SK-N-SH (cell line): Measurements from ENCODE around the gene MYL5. TPM values are rescaled to one million over a fixed set of nuclear protein-coding genes. Genes with fewer than 3 reads are reported as not detected.
A peak's percentile ranks its signal among the peaks of the same experiment; 100 is the strongest.

Experiments used
- CTCF ChIA-PET: fragments of 300-600, 350-600 bp; formaldehyde crosslinking; extraction: SDS; loops from one replicate; lab custom pipeline; 2021; lab: Yijun Ruan, JAX
- POLR2A ChIA-PET: fragments of 350-600 bp; sonication (Branson Sonifier 250); formaldehyde crosslinking; extraction: SDS; loops from one replicate; lab custom pipeline; 2020; ENCODE audit warnings: antibody characterized with exemption, inconsistent platforms; lab: Yijun Ruan, JAX
- DNase-seq: peaks from one replicate; pipeline ENCODE4 v3.0.0; 2012
- H2AFZ ChIP-seq: fragments of 200-600 bp; sonication (generic); 2 replicates; pipeline ENCODE4 v1.8.1; 2016; ENCODE audit warnings: antibody characterized with exemption, mild to moderate bottlenecking, low read depth
- H3F3A ChIP-seq: fragments of 200-600 bp; sonication (generic); replicated peaks from 2 replicates; pipeline ENCODE3; 2016; ENCODE audit warnings: antibody characterized with exemption, mild to moderate bottlenecking; ENCODE audit not compliant: insufficient read depth
- H3K27ac ChIP-seq, 2 experiments: fragments of 200-500 bp in 1 of 2; fragments of 200-600 bp in 1 of 2; sonication (Bioruptor generic) in 1 of 2; sonication (generic), shearing (Covaris generic) in 1 of 2; 2 replicates each; pipeline versions ENCODE4 v1.5.1 to v1.6.1; 2014 to 2016; ENCODE audit warnings: low read depth in 2 of 2, inconsistent platforms in 1 of 2, low read length in 1 of 2, mild to moderate bottlenecking in 1 of 2, mixed read lengths in 1 of 2
- H3K27me3 ChIP-seq: fragments of 200-600 bp; sonication (generic), shearing (Covaris generic); 2 replicates; pipeline ENCODE4 v1.6.1; 2016; ENCODE audit warnings: mixed run types; ENCODE audit not compliant: insufficient read depth
- H3K36me3 ChIP-seq, 2 experiments: fragments of 200-500 bp in 1 of 2; fragments of 200-600 bp in 1 of 2; sonication (Bioruptor generic) in 1 of 2; sonication (generic) in 1 of 2; replicated peaks in 1 of 2; 2 replicates each; pipeline versions ENCODE3 to v1.5.1; 2014 to 2016; ENCODE audit warnings: low read length in 1 of 2, mild to moderate bottlenecking in 1 of 2; ENCODE audit not compliant: insufficient read depth in 2 of 2, control insufficient read depth in 1 of 2
- H3K4me1 ChIP-seq, 2 experiments: fragments of 200-500 bp in 1 of 2; fragments of 200-600 bp in 1 of 2; sonication (Bioruptor generic) in 1 of 2; sonication (generic), shearing (Covaris generic) in 1 of 2; 2 replicates each; pipeline versions ENCODE4 v1.5.1 to v1.6.1; 2014 to 2016; ENCODE audit warnings: low read depth in 1 of 2, low read length in 1 of 2, mixed run types in 1 of 2; ENCODE audit not compliant: insufficient read depth in 2 of 2, control insufficient read depth in 1 of 2
- H3K4me2 ChIP-seq: fragments of 200-600 bp; sonication (generic), shearing (Covaris generic); 2 replicates; pipeline ENCODE4 v1.6.1; 2017; ENCODE audit warnings: mixed run types
- H3K4me3 ChIP-seq, 2 experiments: fragments of 200-500 bp in 1 of 2; fragments of 200-600 bp in 1 of 2; sonication (Bioruptor generic) in 1 of 2; sonication (generic), shearing (Covaris generic) in 1 of 2; 2 replicates each; pipeline versions ENCODE4 v1.5.1 to v1.8.1; 2014 to 2016; ENCODE audit warnings: low read depth in 2 of 2, inconsistent platforms in 1 of 2, low read length in 1 of 2, mild to moderate bottlenecking in 1 of 2, mixed read lengths in 1 of 2, moderate library complexity in 1 of 2
- H3K79me2 ChIP-seq: fragments of 200-600 bp; sonication (generic); 2 replicates; pipeline ENCODE4 v1.8.1; 2017; ENCODE audit warnings: mild to moderate bottlenecking; ENCODE audit not compliant: insufficient read depth
- H3K9ac ChIP-seq: fragments of 200-600 bp; sonication (generic); 2 replicates; pipeline ENCODE4 v1.6.1; 2017; ENCODE audit warnings: mixed run types
- H3K9me2 ChIP-seq: fragments of 200-600 bp; sonication (generic); 2 replicates; pipeline ENCODE4 v1.6.1; 2017; ENCODE audit warnings: mixed run types
- H3K9me3 ChIP-seq: fragments of 200-600 bp; sonication (generic); 2 replicates; pipeline ENCODE4 v1.6.1; 2017; ENCODE audit warnings: mixed run types, mild to moderate bottlenecking, moderate library complexity
- H4K20me1 ChIP-seq: fragments of 200-600 bp; sonication (generic); 2 replicates; pipeline ENCODE4 v1.6.1; 2017; ENCODE audit warnings: mild to moderate bottlenecking, mixed run types; ENCODE audit not compliant: insufficient read depth
- CTCF ChIP-seq: fragments of 200-600 bp; sonication (generic); IDR thresholded peaks from 2 replicates; pipeline ENCODE4 v1.6.1; 2017; ENCODE audit warnings: antibody characterized with exemption, mild to moderate bottlenecking, moderate library complexity
- EP300 ChIP-seq, 2 experiments: IDR thresholded peaks; 2 replicates each; pipeline versions ENCODE4 v1.4.0 to v1.6.1; 2012; ENCODE audit warnings: borderline replicate concordance in 1 of 2, low read depth in 1 of 2, low read length in 1 of 2
- FOXJ3 ChIP-seq: sonication (generic); formaldehyde crosslinking; IDR thresholded peaks from 2 replicates; pipeline ENCODE4 v1.5.1; 2020; ENCODE audit warnings: mild to moderate bottlenecking, missing genetic modification reagents
- IRF3 ChIP-seq: fragments of 150-350 bp; IDR thresholded peaks from 2 replicates; pipeline ENCODE4 v1.6.1; 2016; ENCODE audit warnings: mild to moderate bottlenecking, low read depth, low read length
- JUND ChIP-seq: IDR thresholded peaks from 2 replicates; pipeline ENCODE4 v1.4.0; 2012
- MEF2A ChIP-seq: IDR thresholded peaks from 2 replicates; pipeline ENCODE4 v1.4.0; 2012; ENCODE audit warnings: low read depth, borderline replicate concordance
- MXI1 ChIP-seq: IDR thresholded peaks from 2 replicates; pipeline ENCODE4 v1.6.1; 2012; ENCODE audit warnings: mild to moderate bottlenecking, low read depth, low read length, improper control_type of control experiment
- NRF1 ChIP-seq: IDR thresholded peaks from 2 replicates; pipeline ENCODE4 v1.6.1; 2012; ENCODE audit warnings: low read depth, mild to moderate bottlenecking, low read length
- PBX3 ChIP-seq: IDR thresholded peaks from 2 replicates; pipeline ENCODE4; 2012
- POLR2AphosphoS5 ChIP-seq: IDR thresholded peaks from 2 replicates; pipeline ENCODE4 v1.6.1; 2012; ENCODE audit warnings: low read depth, low read length
- RAD21 ChIP-seq: IDR thresholded peaks from 2 replicates; pipeline ENCODE4 v1.6.1; 2012; ENCODE audit warnings: mild to moderate bottlenecking, low read length
- SIN3A ChIP-seq: IDR thresholded peaks from 2 replicates; pipeline ENCODE4 v1.6.1; 2012; ENCODE audit warnings: low read depth, mild to moderate bottlenecking, low read length, moderate library complexity, borderline replicate concordance
- SMC3 ChIP-seq: IDR thresholded peaks from 2 replicates; pipeline ENCODE4 v1.6.1; 2012; ENCODE audit warnings: low read depth, low read length, improper control_type of control experiment
- TAF1 ChIP-seq: IDR thresholded peaks from 2 replicates; pipeline ENCODE4 v1.6.1; 2012; ENCODE audit warnings: low read depth, mild to moderate bottlenecking, low read length, moderate library complexity, borderline replicate concordance
- TEAD4 ChIP-seq: IDR thresholded peaks from 2 replicates; pipeline ENCODE4 v1.4.0; 2012; ENCODE audit warnings: mild to moderate bottlenecking, borderline replicate concordance; ENCODE audit not compliant: insufficient read depth
- ZBTB33 ChIP-seq: IDR thresholded peaks from 2 replicates; pipeline ENCODE4 v1.4.0; 2012; ENCODE audit warnings: low read depth, borderline replicate concordance
- WGBS: methylation state at CpG from one replicate; pipeline ENCODE4 v1.1.6; 2017; ENCODE audit warnings: low lambda C conversion rate; 5-methylcytosine and 5-hydroxymethylcytosine counted together
- polyA plus RNA-seq, 3 experiments: library from polyadenylated mRNA; depleted of rRNA; stranded (reverse); fragments of >200 nt; gene quantifications; 2 replicates each; pipeline ENCODE4 v1.2.3, GENCODE V29; 2012

Gene MYL5
- polyA plus RNA-seq, 1 of the 3 experiments (the other 2 are of a cell fraction), result 46.9 TPM

- 92% methylated on average over 14 of the region's 25 CpGs for whole genome bisulfite sequencing
- H3K27me3 ChIP-seq, result no peaks in the 10 kb centered on the region
- H3K27ac ChIP-seq, result peak overlapping the region in 1 of 2 experiments; percentile 62; a peak in 2 of 4 replicates
- no peak for DNase-seq
- POLR2A ChIA-PET, result interaction anchor here (1.6 kb wide), 1 partner anchor 8 kb away, joined by 8 read pairs; the partner anchor contains the start of genes ATP5ME and MYL5
- H3K9me3 ChIP-seq, result no peaks in the 10 kb centered on the region
- TF ChIP-seq PBX3 (no peak; the same call in 1 of the 2 replicates), ZBTB33 (no peak), SIN3A (no peak), FOXJ3 (CRISPR knock-in tag) (no peak)
- H4K20me1 ChIP-seq, result no peaks in the 10 kb centered on the region
- no peak overlapping the region for H3K4me3 ChIP-seq
- H3K79me2 ChIP-seq, result no peaks in the 10 kb centered on the region
- H3F3A ChIP-seq, result peaks cover 11% of the 10 kb centered on the region
- no peak overlapping the region for H2AFZ ChIP-seq
- no peak overlapping the region for H3K4me2 ChIP-seq
- no peaks in the 10 kb centered on the region for H3K36me3 ChIP-seq
- no peak overlapping the region for H3K9ac ChIP-seq
- peaks cover 13 to 38% of the 10 kb centered on the region in 2 experiments; a peak in 3 of 4 replicates for H3K4me1 ChIP-seq
- CTCF ChIA-PET, result interaction anchor here (0.5 to 2.3 kb wide), 22 partner anchors 9 to 304 kb away, joined by 3 to 22 read pairs (median 4); partner anchors contain the start of genes ATP5ME, IDUA and MYL5
- H3K9me2 ChIP-seq, result no peaks in the 10 kb centered on the region
Observed at GRCh38 chr4:683247-683897, 9.0 kb downstream of the MYL5 start.

DNA sequence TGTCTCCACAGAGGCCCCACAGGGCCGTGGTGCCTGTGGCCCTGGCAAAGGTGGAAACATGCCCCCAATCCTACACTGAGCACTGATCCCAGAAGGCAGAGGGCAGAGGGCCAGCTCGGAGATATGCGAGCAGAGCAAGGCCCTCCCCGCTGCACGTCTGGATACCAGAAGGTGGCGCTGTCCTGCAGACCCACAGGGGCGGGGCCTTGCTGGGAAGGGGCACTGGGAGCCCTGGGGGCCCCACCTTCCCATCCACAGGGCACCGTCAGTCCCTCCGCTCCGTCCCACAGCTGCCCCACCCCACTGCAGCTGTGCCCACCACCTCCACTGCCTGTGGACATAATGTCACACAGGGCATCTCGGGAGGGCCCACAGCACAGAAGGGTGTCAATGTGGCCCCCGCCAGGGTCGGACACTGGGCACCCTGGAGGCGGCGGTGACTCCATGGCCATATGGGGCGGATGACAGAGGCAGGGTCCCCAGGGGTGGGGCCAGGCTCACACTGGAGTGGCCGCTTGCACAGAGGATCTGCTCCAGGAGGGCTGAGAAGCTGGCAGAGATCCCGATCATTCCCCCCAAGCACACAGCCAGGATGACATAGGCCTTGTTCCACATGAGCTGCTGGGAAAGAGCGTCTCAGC is 9.8 kb downstream of the MYL5 start:
- Histone ChIP-seq H3K27me3 (no peaks in the 10 kb centered on the region), H3F3A (peaks cover 11% of the 10 kb centered on the region), H2AFZ (no peak overlapping the region), H3K9me2 (no peaks in the 10 kb centered on the region), H3K4me1 (peaks cover 13 to 38% of the 10 kb centered on the region in 2 experiments; a peak in 3 of 4 replicates), H3K4me3 (peak overlapping the region in 1 of 2 experiments; percentile 36; a peak in 1 of 4 replicates), H4K20me1 (no peaks in the 10 kb centered on the region), H3K36me3 (no peaks in the 10 kb centered on the region), H3K27ac (peak overlapping the region in 1 of 2 experiments; percentile 62; a peak in 2 of 4 replicates), H3K79me2 (no peaks in the 10 kb centered on the region), H3K9me3 (no peaks in the 10 kb centered on the region), H3K4me2 (no peak overlapping the region; the same call in 1 of the 2 replicates), H3K9ac (no peak overlapping the region)
- CTCF ChIA-PET, result interaction anchor here (0.5 to 2.3 kb wide), 29 partner anchors 8 to 303 kb away, joined by 3 to 22 read pairs (median 4); partner anchors contain the start of genes ATP5ME, IDUA and MYL5
- 6% methylated on average over 7 of the region's 19 CpGs for WGBS
- DNase-seq, result peak; percentile 90
- POLR2A ChIA-PET, result interaction anchor here (0.5 to 1.6 kb wide), 4 partner anchors 9 to 369 kb away, joined by 3 to 8 read pairs (median 4); partner anchors contain the start of genes ATP5ME and MYL5
- TF ChIP-seq FOXJ3 (CRISPR knock-in tag) (no peak), NRF1 (no peak), MXI1 (no peak), RAD21 (peak; percentile 49), TEAD4 (no peak), CTCF (peak; percentile 80), EP300 (IDR thresholded peaks at IDR 0.05; ENCODE audit: borderline replicate concordance in 1 of 2, low read depth in 1 of 2, low read length in 1 of 2) (no peak), IRF3 (no peak), MEF2A (no peak), JUND (no peak), TAF1 (no peak), SMC3 (peak; percentile 36), PBX3 (peak; percentile 6; the same call in 1 of the 2 replicates), POLR2AphosphoS5 (no peak; the same call in 1 of the 2 replicates), SIN3A (no peak)
